GM18508 (cell line): ENCODE measurements around the gene MAP3K1.
A peak's percentile ranks its signal among the peaks of the same experiment; 100 is the strongest.

Source experiments
- ATAC-seq: cut with Tn5 transposase; IDR thresholded peaks from one replicate; pipeline ENCODE4 v1.9.1; 2021; ENCODE audit warnings: moderate number of reproducible peaks; ENCODE audit not compliant: insufficient read depth, unreplicated experiment

Gene MAP3K1

DNA sequence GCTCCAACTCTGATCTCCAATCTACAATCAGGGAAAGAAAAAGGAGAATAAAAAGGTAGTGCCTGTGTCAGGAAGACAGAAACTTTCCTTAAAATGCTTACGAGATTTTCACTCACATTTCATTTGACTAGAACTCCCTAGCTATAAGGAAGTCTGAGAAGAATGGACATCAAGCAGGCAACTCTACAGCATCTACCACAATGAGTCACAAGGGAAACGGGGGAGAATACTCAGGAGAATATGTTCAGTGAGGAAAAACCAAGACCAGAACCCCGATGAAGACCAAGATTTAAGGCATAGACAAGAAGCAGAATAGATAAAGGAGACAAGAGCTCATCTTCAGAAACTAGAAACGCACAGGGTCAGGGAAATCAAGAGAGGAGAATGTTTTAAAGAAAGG is 85.0 kb downstream of the MAP3K1 start:
- no peak for ATAC-seq

GRCh38 chr5:56900858-56901578 is 85.7 kb downstream of the MAP3K1 start:
- ATAC-seq, result no peak

DNA sequence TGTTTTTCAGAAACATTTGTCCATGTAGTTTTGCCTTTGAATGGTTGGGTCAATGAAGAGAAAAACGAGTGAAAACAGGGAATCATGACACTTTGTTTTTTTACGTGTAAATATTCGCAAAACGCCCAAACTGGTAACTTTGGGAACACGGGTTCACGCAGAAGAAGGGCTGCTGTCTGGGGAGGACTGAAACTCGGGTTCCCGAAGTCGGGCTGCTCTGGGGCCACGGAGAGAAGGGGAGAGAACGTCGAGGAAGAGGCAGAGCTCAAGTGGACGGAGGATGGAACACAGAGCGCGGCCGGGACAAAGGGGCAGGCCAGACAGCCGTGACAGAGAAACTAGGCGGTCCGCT is 93.6 kb downstream of the MAP3K1 start:
- no peak for ATAC-seq

DNA sequence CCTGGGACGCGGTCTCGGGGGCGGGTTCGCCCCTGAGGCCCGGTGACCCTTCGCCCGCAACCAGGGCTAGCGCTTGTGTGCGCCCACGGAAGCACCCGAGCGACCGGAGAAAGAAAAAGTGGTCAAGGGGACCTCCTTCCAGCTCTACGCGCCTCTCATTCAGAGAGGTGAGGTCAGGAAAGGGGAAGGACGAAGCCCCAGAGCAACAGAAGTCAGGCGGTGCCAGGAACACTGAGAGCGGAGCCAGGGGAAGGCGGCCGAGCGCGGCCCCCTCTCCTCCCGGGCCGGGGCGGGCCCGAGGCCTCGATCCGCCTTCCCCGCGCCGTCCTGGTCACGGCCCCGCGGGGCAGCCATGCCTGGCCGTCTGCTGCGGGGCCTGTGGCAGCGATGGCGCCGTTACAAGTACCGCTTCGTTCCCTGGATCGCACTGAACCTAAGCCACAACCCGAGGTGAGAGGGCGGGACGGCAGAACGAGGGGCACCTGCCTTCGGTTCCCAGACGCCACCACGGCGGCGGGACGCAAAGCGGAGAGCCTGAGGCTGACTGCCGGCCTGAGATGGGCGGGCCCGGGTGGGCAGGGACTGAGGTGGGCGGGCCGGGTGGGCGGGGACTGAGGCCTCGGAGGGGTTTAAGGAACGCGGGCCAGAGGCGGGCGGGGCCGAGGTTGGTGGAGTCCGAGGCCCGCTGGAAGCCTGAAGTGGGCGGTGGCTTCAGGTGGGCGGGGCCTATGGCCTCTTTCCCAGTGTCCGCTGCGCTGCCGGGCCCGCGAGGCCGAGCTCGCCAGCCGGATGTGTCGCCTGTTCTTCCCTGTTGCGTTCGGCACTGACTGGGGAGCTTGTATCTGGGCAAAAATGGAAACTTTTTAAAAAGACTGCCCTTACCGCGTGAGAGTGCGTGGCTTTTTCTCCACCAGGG is 94.2 kb downstream of the MAP3K1 start, which contains the start of gene SETD9:
TSS of gene SETD9 (plus strand) at position 303 of the 916 bp plus-strand sequence. CDS start at position 353, 50 bp downstream.
- ATAC-seq, result peak; percentile 85

DNA sequence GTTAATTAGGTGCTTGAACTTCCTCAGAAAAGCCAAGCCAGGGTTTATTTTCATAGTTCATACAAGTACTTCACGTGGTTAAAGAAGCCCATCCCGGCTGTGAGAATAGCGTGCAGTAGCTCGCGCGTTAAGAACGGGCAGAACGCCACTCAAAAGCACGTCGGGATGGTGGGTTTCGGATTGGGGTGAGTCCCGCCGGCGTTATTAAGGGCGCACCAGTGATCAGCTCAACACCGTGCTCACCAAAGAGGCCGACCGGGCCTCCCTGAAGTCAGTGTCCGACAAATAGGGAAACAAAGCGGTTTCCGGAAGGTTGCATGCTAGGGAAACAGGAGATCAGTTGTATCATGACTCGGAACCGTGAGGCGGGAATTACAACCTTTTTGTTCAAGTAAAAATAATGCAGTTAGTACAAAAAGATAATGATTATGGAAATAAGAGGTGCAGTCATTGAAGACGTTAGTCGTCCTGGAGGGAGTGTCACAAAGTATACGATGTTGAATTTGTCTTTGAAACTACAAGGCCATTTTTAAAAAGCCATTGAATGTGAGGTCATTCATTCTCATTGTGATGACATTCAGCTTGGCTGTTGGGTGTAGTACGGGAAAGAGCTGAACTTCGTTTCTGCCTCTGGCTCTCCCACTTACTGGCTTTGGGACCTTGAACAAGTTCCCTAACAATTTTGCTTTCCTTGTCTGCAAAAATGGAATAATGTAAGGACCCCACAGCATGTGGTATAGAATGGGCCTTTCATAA is 95.0 kb downstream of the MAP3K1 start:
- ATAC-seq, result peak; percentile 13

DNA sequence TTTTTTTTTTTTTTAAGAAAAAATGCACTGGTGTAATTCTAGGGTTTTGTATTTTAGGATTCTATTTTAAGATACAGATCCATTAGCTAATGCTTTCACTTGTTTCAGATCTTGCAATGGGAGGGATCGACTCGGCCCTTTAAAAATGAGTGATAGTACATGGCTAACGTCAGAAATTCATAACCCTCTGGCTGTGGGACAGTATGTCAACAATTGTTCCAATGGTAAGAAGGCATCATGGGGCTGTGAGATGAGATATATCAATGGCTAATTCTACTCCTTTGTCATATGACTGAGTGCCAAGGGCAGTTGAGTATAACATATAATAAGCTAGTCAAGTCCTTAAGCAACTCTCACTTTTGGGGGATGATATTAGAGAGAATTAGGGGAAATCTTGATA is 98.4 kb downstream of the MAP3K1 start:
- ATAC-seq, result no peak

- ATAC-seq, result no peak
Measured at GRCh38 chr5:56914678-56915077, 99.3 kb downstream of the MAP3K1 start.

DNA sequence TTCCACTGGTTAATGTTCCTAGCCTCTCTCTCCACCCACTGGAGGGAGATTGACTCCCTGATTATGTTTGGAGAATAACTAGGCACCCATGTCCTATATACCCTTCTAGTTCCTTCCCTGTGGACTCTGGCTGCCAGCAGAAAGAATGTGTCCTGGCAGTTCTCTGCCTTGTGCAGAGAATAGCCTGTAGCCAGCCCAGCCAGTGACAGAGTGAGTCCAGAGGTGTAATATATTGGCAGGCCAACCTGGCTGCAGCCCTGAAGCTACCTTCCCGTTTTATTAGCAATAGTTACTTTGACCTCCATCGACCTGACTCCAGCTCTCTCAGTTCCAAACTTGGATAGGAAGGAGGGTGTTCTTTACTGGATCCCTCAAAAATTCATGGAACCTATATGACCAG is 102.2 kb downstream of the MAP3K1 start:
- no peak for ATAC-seq

DNA sequence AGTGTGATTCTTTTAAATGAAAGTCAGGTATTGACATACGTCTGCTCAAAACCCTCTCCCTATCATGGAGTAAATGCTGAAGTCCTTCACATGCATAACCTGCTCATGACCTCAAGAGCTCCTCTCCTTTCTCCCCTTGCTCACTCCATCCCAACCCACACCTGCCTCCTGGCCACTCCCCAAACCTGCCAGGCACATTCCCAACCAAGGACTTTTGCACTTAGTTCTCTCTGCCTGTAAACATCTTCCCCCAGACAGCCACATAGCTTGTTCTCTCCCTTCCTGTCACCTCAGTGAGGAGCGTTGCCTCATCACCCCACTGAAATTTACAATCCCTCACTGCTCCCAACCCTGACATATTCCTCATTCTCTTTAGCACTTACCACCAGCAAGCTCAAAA is 102.7 kb downstream of the MAP3K1 start:
- no peak for ATAC-seq

DNA sequence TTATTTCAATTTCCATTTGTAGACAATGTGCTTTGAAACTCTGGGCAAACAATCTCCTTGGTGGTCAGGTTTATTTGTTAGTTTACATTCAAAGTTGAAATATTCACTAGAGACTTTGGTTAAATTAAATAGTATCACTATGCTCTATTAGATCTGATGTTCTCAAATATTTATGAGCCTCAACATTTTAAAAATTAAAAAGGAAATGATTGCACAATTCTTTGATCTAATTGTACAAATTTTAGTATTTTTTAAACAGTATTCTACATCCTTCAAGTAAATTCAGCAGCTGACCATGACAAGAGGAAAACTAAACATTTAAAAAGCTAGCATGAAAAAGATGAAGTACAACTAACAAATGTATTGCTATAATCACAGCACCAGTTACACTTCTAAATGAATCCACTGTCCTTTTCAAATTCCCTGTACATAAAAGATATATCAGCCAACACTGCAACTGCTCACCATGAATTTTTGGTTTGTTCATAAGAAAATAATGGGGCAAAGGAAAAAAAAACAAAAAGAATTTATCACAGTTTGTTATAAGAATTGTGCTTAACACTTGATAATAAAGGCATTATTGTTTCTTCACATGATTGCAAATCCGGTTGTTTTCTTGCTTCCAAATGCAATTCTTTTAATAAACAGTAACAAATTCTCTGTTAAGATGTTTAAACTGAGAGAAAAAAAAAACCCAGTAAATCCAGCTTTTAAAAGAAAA is 104.8 kb downstream of the MAP3K1 start:
- no peak for ATAC-seq

GRCh38 chr5:56922922-56923321 is 107.6 kb downstream of the MAP3K1 start:
- ATAC-seq, result no peak

- ATAC-seq, result no peak
Measured at GRCh38 chr5:56934325-56934724, 119.0 kb downstream of the MAP3K1 start.

DNA sequence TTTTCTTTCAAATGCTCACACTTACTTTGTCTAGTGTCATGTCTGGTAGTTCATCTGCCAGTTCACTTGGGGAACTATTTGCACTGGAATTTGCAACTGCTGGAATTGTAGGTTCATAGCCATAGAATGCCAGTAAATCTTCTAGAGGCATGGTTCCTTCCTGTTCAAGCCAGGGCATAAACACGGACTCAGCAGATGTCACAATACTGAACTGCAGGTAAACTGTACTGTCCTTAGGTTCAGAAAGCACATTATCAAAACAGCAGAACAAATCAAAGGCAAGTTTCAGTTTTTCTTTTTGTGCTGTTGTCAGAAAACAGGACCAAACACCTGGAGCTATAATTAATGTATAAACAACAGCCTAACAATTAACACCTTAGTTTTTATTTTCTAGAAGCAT is 123.5 kb downstream of the MAP3K1 start:
- no peak for ATAC-seq

- ATAC-seq, result no peak
Measured at GRCh38 chr5:56941981-56942380, 126.6 kb downstream of the MAP3K1 start.
